Measurements from ENCODE around the gene TTLL6. TPM values are rescaled to one million over a fixed set of nuclear protein-coding genes. Genes with fewer than 3 reads are reported as not detected.
A peak's percentile ranks its signal among the peaks of the same experiment; 100 is the strongest.

Gene TTLL6
- total RNA-seq, 4 donors from 2014 or later: 0.19 TPM; not detected in 3

GRCh38 chr17:48816438-48816773, 623 bp downstream of the TTLL6 start:
- 8 to 13% methylated on average over 7 of the region's 7 CpGs for WGBS, 2 donors
- DNase-seq: no peak
- peak overlapping the region in 1 of 4 donors; percentile 25 for H3K27ac ChIP-seq
- peaks cover 6 to 19% (median 9%) of the 10 kb centered on the region in 3 donors for H3K4me1 ChIP-seq
- no peaks in the 10 kb centered on the region for H3K9me3 ChIP-seq
- intact Hi-C loops (cut with DNase I): no loop called here
- H3K4me3 ChIP-seq: peak overlapping the region in 3 of 4 donors; percentile 32 to 66 (median 44)
- peaks cover 0 to 89% (median 0%) of the 10 kb centered on the region in 4 donors for H3K27me3 ChIP-seq
- H3K36me3 ChIP-seq: no peaks in the 10 kb centered on the region
- TF ChIP-seq POLR2A (IDR thresholded peaks at IDR 0.05): no peak
- no peak for TF ChIP-seq CTCF (IDR thresholded peaks at IDR 0.05)

- no peaks in the 10 kb centered on the region for H3K36me3 ChIP-seq
- TF ChIP-seq POLR2A (IDR thresholded peaks at IDR 0.05) (no peak), CTCF (IDR thresholded peaks at IDR 0.05) (no peak)
- H3K4me3 ChIP-seq: no peak overlapping the region
- no peak overlapping the region for H3K27ac ChIP-seq
- no peaks in the 10 kb centered on the region for H3K9me3 ChIP-seq
- peaks cover 6 to 19% (median 9%) of the 10 kb centered on the region in 3 donors for H3K4me1 ChIP-seq
- peaks cover 0 to 83% (median 0%) of the 10 kb centered on the region in 4 donors for H3K27me3 ChIP-seq
- intact Hi-C loops (cut with DNase I): no loop called here
- 45 to 54% methylated on average over 3 of the region's 3 CpGs for WGBS, 2 donors
- DNase-seq: no peak
Measured at GRCh38 chr17:48815311-48815710, 1.7 kb downstream of the TTLL6 start.

GRCh38 chr17:48814504-48814903, 2.5 kb downstream of the TTLL6 start:
- Histone ChIP-seq H3K9me3 (no peaks in the 10 kb centered on the region), H3K36me3 (no peaks in the 10 kb centered on the region), H3K4me1 (peaks cover 6 to 19% (median 9%) of the 10 kb centered on the region in 3 donors), H3K27me3 (peaks cover 0 to 83% (median 0%) of the 10 kb centered on the region in 4 donors), H3K4me3 (no peak overlapping the region), H3K27ac (no peak overlapping the region)
- intact Hi-C loops (cut with DNase I): no loop called here
- TF ChIP-seq POLR2A (IDR thresholded peaks at IDR 0.05) (no peak), CTCF (IDR thresholded peaks at IDR 0.05) (peak; percentile 42 to 82 (median 75))
- no peak for DNase-seq
- 27 to 30% methylated on average over 7 of the region's 7 CpGs for WGBS, 2 donors

GRCh38 chr17:48812001-48812400, 5.0 kb downstream of the TTLL6 start:
- TF ChIP-seq CTCF (IDR thresholded peaks at IDR 0.05) (no peak), POLR2A (IDR thresholded peaks at IDR 0.05) (no peak)
- Histone ChIP-seq H3K4me3 (no peak overlapping the region), H3K27ac (no peak overlapping the region), H3K9me3 (no peaks in the 10 kb centered on the region), H3K36me3 (no peaks in the 10 kb centered on the region), H3K4me1 (peaks cover 0 to 9% (median 5%) of the 10 kb centered on the region in 3 donors), H3K27me3 (peaks cover 0 to 80% (median 0%) of the 10 kb centered on the region in 4 donors)
- 37 to 64% methylated on average over 1 to 3 of the region's 3 CpGs for WGBS, 2 donors
- intact Hi-C loops (cut with DNase I): no loop called here
- no peak for DNase-seq

- Histone ChIP-seq H3K27ac (no peak overlapping the region), H3K9me3 (no peaks in the 10 kb centered on the region), H3K4me1 (peaks cover 0 to 5% (median 0%) of the 10 kb centered on the region in 3 donors), H3K4me3 (no peak overlapping the region), H3K27me3 (peaks cover 0 to 89% (median 0%) of the 10 kb centered on the region in 4 donors), H3K36me3 (no peaks in the 10 kb centered on the region)
- TF ChIP-seq CTCF (IDR thresholded peaks at IDR 0.05): no peak
- TF ChIP-seq POLR2A (IDR thresholded peaks at IDR 0.05): no peak
- no peak for DNase-seq
- WGBS, 2 donors: 55 to 58% methylated on average over 4 of the region's 4 CpGs
- intact Hi-C loops (cut with DNase I): loop anchor here (2.0 to 10.0 kb wide), 2 partner anchors 68 to 216 kb away; no protein-coding TSS in a partner anchor
Measured at GRCh38 chr17:48809182-48809581, 7.8 kb downstream of the TTLL6 start.
